Measurements from ENCODE around the gene SCARF2.

Gene SCARF2

DNA sequence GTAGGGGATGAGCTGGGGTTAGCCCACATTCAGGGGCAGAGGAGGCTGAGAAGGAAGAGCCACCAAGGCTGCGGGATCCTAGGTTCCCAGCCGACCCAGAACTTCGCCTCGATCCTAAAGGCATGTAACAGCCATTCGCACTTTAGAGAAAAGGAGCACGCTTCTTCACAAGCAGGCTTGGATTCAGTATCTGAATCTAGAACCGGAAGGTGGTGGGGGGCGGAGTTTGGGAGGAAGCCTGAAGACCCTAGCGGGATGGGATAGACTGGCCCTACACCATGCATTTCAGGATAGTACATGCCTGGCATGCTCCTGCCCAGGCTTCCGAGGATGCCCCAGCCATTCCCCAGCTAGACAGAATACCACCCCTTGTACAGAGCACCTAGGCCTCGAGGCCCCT is 4.4 kb downstream of the SCARF2 start:
- H3K4me3 ChIP-seq (ENCODE audit: low read length), result no peak overlapping the region
- TF ChIP-seq, protein P1, sequence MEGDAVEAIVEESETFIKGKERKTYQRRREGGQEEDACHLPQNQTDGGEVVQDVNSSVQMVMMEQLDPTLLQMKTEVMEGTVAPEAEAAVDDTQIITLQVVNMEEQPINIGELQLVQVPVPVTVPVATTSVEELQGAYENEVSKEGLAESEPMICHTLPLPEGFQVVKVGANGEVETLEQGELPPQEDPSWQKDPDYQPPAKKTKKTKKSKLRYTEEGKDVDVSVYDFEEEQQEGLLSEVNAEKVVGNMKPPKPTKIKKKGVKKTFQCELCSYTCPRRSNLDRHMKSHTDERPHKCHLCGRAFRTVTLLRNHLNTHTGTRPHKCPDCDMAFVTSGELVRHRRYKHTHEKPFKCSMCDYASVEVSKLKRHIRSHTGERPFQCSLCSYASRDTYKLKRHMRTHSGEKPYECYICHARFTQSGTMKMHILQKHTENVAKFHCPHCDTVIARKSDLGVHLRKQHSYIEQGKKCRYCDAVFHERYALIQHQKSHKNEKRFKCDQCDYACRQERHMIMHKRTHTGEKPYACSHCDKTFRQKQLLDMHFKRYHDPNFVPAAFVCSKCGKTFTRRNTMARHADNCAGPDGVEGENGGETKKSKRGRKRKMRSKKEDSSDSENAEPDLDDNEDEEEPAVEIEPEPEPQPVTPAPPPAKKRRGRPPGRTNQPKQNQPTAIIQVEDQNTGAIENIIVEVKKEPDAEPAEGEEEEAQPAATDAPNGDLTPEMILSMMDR (IDR thresholded peaks at IDR 0.05; ENCODE audit: insufficient read depth, low read depth, low read length, missing control alignments), result no peak
- no peak for DNase-seq (ENCODE audit: low read depth)

DNA sequence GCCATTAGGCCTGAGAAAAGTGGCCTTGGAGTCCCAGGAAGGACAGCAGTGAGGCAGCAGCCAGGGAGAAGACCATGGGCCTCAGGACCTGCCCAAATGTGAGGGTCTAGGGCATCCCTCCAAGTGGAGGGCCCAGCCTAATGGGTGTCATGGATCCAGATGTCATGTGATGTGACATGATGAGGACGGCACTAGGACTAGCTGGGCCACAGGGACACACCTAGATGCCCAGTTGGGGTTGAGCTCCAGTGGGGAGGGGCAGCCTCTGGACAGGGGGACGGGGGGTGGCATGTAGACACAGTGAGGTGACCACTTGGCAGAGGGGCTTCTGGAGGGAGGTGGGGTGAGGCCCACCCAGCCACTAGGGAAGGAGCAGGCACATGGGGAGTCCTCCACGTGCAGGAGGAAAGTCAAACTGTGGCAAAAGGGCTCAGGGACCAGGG is 5.4 kb downstream of the SCARF2 start:
- no peak overlapping the region for H3K4me3 ChIP-seq (ENCODE audit: low read length)
- no peak for DNase-seq (ENCODE audit: low read depth)
- TF ChIP-seq, protein P1 (IDR thresholded peaks at IDR 0.05; ENCODE audit: insufficient read depth, low read depth, low read length, missing control alignments), result no peak

DNA sequence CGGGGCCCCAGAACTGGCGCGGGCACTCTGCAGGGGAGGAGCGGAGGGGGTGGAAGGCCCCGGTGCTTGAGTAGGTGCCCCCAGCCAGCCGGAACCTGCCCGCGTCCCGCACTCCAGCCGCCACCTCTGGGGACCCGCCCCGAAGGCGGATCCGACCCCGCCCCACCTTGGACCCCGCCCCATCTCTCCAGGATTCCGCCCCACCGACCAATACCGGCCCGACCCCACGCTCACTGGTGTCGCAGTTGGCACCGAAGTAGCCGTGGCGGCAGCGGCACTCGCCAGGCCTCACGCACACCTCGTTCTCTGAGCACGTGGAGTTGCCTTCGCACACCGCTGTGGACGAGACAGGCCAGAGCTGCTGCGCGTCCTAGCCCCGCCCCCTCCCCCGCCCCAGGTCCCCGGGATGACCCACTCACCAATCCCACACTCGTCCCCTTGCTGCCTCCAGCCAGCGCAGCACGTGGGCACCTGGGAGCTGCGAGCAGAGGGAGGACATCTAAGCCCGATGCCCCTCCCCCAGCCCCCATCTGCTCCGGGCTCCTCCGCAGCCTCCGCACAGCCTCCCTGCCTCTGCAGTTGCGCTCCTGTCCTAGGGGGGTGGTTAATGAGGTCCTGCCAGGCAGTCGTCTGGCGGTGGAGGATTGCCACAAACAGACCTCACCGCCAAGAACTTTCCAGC is 6.0 kb downstream of the SCARF2 start:
- TF ChIP-seq, protein P1 (IDR thresholded peaks at IDR 0.05; ENCODE audit: insufficient read depth, low read depth, low read length, missing control alignments), result no peak
- DNase-seq (ENCODE audit: low read depth), result no peak
- no peak overlapping the region for H3K4me3 ChIP-seq (ENCODE audit: low read length)

DNA sequence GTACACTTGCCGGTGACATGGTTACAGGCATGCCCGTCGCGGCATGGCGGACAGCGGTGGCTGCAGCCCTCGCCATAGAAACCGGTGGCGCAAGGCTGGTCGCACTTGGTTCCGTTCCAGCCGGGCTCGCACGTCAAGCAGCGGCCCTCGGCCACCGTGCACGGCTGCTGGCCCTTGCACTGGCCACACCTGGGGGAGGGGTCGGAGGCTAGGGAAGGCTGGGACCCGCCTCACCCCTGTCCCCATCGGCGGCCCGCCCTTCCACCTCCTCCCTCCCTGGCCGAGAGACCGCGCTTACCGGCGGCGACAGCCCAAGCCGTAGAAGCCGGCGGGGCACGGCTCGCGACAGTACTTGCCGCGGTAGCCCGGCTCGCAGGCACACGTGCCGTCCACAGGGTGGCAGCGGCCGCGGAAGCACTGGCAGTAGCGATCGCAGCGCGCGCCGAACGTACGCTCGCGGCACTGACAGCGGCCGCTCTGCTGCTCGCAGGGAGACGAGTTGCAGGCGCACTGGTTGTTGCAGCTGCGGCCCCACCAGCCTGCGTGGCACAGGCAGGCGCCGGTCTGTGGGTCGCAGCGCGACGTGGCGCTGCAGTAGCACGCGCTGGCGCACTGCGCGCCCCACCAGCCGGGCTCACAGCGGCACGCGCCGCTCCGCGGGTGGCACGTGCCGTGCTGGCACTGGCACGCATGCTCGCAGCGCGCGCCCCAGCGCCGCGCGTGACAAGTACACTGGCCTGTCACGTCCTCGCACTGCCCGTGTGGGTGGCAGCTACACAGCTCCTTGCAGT is 6.7 kb downstream of the SCARF2 start:
- peak overlapping the region; percentile 3 for H3K4me3 ChIP-seq (ENCODE audit: low read length)
- TF ChIP-seq, protein P1 (IDR thresholded peaks at IDR 0.05; ENCODE audit: insufficient read depth, low read depth, low read length, missing control alignments), result peak; percentile 29
- peak; percentile 70 for DNase-seq (ENCODE audit: low read depth)

DNA sequence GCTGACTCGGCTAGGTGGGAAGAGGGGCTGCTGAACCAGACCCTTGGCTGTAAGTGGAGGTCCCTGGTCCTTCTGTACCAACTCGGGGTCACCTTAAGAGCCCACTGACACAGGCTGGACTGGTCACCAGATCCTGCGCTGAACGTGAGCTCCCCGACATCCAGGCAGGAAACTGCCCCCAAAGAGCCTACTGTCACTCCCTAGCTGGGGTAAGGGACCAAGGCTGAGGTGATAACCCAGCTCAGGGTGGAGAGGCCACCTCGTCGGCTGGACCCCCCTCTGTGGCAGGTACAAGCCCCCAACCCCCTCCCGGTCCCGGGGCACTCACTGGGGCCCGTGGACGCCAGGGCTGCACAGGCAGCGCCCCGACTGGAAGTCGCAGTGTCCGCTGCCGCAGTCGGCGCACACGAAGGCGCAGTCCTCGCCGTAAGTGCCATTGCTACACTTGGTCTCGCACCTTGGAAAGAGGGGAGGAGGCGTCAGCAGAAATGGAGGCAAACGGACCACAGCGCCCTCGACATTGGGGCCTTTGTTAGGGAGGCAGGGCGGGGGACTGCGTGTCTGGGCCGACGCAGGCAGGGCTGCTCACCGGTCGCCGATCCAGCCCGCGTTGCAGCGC is 7.4 kb downstream of the SCARF2 start:
- DNase-seq (ENCODE audit: low read depth), result no peak
- TF ChIP-seq, protein P1 (IDR thresholded peaks at IDR 0.05; ENCODE audit: insufficient read depth, low read depth, low read length, missing control alignments), result no peak
- no peak overlapping the region for H3K4me3 ChIP-seq (ENCODE audit: low read length)

DNA sequence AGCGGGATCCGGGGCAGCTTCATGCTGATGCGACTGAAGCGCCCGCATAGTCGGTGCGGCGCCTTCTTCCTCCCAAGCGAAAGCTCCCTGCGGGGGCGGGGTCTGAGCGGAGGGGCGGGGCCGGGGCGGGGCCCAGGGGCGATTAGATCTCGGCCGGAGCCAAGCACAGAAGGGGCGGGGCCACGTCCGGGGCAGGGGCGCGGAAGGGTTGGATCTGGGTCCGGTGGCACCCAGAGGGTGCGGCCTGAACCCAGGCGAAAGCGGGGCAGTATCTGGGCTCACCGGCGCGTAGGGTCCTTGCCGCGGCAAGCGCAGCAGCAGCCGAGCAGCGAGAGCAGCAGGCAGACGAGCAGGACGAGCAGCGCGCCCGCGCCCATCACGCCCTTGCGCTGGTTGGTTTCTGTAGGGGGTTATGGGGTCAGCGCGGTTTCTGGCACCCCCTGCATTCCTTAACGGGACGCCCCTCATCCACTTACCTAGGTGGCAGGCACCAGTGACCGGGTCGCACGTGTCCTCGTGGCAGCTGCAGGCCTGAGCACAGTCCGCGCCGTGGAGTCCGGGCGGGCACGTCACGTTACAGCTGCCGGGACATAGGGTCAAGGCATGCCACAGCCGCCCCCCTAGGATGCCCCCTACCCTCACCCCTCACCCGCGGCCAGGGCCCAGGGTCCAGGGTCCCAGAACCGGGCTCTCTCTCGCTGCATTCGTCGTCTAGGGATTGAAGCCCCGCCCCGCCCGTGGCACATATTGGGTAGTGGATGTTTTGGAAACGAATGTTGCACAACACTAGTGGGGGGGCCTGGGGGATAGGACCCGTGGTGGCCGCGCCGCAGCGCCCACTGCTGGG is 8.1 kb downstream of the SCARF2 start:
- TF ChIP-seq, protein P1 (IDR thresholded peaks at IDR 0.05; ENCODE audit: insufficient read depth, low read depth, low read length, missing control alignments), result no peak
- H3K4me3 ChIP-seq (ENCODE audit: low read length), result peak overlapping the region; percentile 21
- DNase-seq (ENCODE audit: low read depth), result no peak

All from epithelial cell of esophagus (primary cell).